SH-SY5Y (cell line): ENCODE results near the gene CMTM5.

Experiments
- GATA2 ChIP-seq: IDR thresholded peaks from 2 replicates; pipeline ENCODE4 v1.6.1; 2011; ENCODE audit warnings: mild to moderate bottlenecking, low read depth, low read length
- GATA3 ChIP-seq: IDR thresholded peaks from 2 replicates; pipeline ENCODE4 v1.6.1; 2011; ENCODE audit warnings: low read depth, mild to moderate bottlenecking, low read length, moderate library complexity

CMTM5 gene

GRCh38 chr14:23364164-23365035 lies 12.4 kb upstream of the CMTM5 start:
- TF ChIP-seq GATA2 (no peak), GATA3 (no peak)

DNA sequence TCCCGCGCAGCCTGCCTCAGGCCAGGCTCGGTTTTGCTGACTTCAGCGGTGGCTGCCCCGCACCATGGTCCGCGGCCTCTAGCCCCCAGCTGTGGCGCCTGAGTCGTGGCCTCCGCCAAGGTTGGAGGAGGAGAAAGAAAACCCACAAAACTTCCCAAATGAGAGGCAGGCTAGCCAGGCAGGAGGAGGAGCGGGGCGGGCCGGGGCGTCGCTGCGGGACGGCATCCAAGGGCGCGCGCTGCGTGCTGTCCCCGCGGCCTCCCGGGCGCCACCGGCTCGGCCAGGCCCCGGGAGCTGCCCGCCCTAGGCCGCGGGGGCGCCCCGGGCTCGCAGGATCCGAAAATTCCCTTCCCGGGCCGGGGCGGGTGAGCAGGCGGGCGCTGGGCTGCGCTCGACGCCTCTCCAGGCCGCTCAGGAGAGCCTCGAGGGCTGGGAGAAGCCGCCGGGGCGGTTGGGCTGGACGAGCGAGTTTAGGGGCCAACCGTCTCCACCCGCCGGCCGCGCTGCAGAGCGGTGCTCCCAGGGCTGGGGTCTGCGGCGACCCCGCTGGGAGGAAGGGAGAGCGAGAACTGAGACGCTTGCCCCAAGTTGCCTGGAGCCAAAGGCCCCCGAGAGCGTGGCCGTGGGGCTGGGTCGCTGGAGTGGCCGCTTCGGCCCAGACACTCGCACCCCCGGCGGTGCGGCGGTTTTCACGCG lies 11.7 kb upstream of the CMTM5 start, which contains the start of gene EFS:
Gene EFS (minus strand): TSS at position 137 of the 696 bp plus-strand sequence. CDS start 147 bp downstream, outside the sequence.
- TF ChIP-seq GATA2: no peak
- TF ChIP-seq GATA3: no peak

DNA sequence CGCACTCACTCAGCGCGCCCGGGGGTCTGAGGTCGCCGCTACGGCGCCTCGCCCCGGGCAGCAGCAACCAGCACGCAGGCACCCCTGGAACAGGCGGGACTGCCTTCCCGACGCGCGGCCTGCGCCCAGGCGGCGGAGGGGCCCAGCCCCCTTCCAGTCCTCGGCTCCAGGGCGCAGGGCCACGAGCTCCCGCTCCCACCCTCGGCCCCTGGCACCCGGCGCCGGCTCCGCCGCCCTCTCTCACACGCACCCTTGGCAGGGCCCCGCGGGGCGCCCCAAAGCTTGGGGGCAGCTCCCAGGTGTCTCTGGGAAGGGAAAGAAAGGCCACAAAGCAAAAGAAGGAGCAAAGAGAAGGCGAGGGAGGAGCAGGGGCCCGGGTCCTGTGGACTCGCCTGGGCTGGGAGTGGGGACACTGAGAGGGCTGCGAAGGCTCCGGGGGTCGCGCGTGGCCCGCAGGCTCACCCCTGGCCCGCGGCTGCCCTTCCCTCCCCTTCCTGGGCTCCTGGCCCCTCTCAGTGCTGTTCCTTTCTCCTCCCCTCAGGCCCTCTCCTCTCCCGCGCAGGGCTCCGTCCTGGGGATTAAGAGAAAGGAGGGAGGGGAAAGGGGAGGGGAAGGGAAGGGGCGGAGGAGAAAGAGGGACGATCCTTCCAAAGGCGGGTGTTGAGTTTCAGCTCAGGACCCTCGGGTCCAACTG lies 11.0 kb upstream of the CMTM5 start:
- TF ChIP-seq GATA3: no peak
- TF ChIP-seq GATA2: no peak

DNA sequence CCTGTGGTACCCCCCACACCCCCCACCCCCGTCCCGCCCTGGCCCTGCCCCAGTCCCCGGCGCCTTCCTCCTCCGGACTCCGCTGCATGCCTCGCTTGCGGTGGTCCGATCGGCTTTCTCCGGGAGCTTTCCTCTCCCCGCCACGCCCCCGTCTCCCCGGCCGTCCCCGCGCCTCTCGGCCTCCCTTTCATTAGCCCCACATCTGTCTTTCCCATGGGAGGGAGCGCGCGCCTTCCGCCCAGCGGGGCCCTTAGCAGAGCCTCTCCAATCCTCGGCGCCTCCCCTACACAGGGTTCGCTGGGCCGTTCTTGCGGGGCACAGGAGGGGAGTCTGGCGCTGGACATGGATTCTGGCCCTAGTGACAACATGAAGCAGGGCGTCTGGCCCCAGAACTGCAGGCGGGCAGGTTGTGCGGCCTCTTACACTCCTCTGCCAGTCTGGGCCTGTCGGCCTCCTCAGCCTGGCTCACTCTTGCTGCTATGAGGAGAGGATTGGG lies 10.4 kb upstream of the CMTM5 start:
- TF ChIP-seq GATA3: no peak
- no peak for TF ChIP-seq GATA2

DNA sequence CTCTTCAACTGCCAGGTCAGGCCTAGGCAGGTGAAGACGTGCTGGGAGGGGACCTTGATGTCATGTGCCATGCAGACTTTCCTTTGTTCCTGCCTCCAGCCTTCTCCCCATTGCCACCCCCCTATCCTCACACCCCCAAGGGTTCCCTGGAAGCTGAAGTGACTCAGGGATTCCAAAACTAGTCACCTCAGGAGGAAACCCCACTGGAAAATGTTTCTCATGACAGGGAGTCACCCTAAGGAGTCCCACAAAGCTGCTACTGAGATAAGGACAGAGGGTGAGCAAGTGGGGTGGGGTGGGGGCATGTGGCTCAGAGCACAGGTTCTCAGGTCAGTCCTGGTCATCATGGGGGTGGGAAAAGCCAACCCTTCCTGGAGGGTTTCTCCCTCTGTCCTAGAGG lies 6.6 kb upstream of the CMTM5 start:
- TF ChIP-seq GATA3: no peak
- no peak for TF ChIP-seq GATA2

- TF ChIP-seq GATA2: no peak
- TF ChIP-seq GATA3: no peak
These were observed 5.0 kb upstream of the CMTM5 start for GRCh38 chr14:23371865-23372264.

DNA sequence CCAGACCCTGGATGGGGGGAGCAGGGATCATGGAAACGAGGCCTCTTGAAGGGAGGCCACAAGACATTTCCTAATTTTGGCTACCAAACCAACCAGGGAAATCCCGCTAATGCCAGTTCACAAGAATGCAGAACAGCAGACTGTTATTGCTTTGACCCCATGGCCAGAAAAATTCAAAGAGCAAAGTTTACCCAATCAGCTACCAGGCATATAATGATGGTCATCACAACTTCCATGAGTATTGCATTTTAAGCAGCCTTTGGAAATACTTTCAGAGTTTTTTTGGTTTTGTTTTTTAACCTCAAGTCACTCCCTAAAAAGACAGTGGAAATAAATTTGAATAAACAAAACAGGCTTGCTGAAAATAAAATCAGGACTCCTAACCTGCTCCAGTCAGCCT lies 4.3 kb upstream of the CMTM5 start, which contains the start of gene IL25:
Gene IL25 (plus strand): TSS at position 301 of the 400 bp plus-strand sequence.
- no peak for TF ChIP-seq GATA2
- no peak for TF ChIP-seq GATA3

DNA sequence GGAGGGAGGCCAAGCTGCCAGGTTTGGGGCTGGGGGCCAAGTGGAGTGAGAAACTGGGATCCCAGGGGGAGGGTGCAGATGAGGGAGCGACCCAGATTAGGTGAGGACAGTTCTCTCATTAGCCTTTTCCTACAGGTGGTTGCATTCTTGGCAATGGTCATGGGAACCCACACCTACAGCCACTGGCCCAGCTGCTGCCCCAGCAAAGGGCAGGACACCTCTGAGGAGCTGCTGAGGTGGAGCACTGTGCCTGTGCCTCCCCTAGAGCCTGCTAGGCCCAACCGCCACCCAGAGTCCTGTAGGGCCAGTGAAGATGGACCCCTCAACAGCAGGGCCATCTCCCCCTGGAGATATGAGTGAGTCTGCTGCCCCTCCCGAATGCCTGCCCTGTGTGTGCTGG lies 3.8 kb upstream of the CMTM5 start:
- no peak for TF ChIP-seq GATA2
- TF ChIP-seq GATA3: no peak

DNA sequence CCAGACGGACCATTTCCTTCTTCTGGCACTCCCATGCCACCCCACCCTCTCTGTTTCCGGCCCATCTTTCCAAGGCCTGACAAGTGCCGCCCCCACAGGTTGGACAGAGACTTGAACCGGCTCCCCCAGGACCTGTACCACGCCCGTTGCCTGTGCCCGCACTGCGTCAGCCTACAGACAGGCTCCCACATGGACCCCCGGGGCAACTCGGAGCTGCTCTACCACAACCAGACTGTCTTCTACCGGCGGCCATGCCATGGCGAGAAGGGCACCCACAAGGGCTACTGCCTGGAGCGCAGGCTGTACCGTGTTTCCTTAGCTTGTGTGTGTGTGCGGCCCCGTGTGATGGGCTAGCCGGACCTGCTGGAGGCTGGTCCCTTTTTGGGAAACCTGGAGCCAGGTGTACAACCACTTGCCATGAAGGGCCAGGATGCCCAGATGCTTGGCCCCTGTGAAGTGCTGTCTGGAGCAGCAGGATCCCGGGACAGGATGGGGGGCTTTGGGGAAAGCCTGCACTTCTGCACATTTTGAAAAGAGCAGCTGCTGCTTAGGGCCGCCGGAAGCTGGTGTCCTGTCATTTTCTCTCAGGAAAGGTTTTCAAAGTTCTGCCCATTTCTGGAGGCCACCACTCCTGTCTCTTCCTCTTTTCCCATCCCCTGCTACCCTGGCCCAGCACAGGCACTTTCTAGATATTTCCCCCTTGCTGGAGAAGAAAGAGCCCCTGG lies 1.2 kb upstream of the CMTM5 start:
- TF ChIP-seq GATA2: no peak
- no peak for TF ChIP-seq GATA3

DNA sequence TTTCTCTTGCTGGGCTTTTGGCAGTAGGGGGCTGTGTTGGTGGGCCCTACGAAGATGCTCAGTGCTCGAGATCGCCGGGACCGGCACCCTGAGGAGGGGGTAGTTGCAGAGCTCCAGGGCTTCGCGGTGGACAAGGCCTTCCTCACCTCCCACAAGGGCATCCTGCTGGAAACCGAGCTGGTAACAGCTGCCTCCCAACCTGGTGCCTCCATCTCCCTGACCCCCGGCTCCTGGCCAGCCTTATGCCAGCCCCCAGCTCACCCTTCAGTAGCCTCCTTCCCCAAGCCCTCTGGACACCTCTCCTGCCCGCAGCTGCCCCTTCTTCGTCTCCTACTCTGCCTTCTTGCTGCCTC lies 328 bp downstream of the CMTM5 start:
- TF ChIP-seq GATA2 (no peak), GATA3 (no peak)

- TF ChIP-seq GATA3 (no peak), GATA2 (no peak)
These were observed 1.0 kb downstream of the CMTM5 start for GRCh38 chr14:23377573-23378563.

DNA sequence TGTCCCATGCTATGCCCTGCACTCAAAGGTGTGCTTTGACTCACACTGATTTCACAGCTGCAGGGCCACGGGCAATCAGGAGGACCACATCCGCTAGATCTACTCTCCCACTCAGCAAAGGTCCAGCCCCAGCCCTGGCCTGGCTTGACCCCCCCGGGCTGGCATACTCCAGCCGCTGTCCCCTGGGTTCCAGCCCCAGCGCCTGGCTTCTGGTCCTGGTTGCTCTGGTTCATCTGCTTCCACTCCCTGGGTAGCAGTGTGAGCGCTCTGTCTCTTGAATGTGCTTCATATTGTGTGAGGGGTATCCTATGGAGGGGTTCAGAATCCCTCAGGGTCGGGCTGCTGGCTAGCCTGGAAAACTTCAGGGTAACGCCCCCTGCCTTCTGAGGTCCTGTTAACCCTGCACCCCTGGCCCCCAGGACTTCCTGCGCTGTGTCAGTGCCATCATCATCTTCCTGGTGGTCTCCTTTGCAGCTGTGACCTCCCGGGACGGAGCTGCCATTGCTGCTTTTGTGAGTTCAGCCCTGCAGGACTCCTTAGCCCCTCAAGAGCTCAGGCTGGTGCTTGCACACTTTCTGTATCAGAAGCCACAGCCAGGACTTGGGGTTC lies 1.9 kb downstream of the CMTM5 start:
- no peak for TF ChIP-seq GATA2
- no peak for TF ChIP-seq GATA3
